Testis (tissue), 2 donors: ENCODE results near the gene CTU2.

Source experiments
- POLR2A ChIP-seq: fragments of 450-650 bp; IDR thresholded peaks from one replicate; pipeline ENCODE4 v1.6.1; 2017; ENCODE audit warnings: antibody characterized with exemption, mild to moderate bottlenecking, moderate library complexity
- TF ChIP-seq, protein P1 (sequence below), 3 experiments: fragments of 450-650 bp in 2 of 3; fragments of 200-600 bp in 1 of 3; sonication (generic) in 1 of 3; IDR thresholded peaks; one replicate each; pipeline ENCODE4 v1.5.1; 2016 to 2019; ENCODE audit warnings: antibody characterized with exemption in 3 of 3, mild to moderate bottlenecking in 2 of 3, moderate library complexity in 1 of 3

DNA sequence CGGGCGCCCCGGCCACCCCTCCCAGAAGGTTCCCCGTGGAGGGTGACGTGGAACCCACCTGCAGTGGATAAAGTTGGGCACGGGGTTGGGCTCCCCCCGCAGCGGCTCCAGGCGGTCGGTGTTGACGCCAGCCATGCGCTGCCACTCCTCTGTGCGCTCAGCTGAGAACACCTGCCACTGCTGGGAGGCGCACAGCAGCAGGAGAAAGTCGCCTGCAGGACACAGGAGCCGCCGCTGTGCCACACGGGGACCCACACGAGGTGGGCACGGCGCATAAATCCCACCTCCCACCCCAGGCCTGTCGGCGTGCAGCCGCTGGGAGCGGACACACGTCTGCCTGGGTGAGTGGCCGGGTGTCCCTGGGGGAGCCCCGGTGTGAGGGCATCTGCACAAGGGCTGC is 20.7 kb downstream of the CTU2 start:
- TF ChIP-seq POLR2A, result no peak
- TF ChIP-seq, protein P1, sequence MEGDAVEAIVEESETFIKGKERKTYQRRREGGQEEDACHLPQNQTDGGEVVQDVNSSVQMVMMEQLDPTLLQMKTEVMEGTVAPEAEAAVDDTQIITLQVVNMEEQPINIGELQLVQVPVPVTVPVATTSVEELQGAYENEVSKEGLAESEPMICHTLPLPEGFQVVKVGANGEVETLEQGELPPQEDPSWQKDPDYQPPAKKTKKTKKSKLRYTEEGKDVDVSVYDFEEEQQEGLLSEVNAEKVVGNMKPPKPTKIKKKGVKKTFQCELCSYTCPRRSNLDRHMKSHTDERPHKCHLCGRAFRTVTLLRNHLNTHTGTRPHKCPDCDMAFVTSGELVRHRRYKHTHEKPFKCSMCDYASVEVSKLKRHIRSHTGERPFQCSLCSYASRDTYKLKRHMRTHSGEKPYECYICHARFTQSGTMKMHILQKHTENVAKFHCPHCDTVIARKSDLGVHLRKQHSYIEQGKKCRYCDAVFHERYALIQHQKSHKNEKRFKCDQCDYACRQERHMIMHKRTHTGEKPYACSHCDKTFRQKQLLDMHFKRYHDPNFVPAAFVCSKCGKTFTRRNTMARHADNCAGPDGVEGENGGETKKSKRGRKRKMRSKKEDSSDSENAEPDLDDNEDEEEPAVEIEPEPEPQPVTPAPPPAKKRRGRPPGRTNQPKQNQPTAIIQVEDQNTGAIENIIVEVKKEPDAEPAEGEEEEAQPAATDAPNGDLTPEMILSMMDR (IDR thresholded peaks at IDR 0.05), result no peak
